ENCODE results near the gene FANCE.

The FANCE gene

DNA sequence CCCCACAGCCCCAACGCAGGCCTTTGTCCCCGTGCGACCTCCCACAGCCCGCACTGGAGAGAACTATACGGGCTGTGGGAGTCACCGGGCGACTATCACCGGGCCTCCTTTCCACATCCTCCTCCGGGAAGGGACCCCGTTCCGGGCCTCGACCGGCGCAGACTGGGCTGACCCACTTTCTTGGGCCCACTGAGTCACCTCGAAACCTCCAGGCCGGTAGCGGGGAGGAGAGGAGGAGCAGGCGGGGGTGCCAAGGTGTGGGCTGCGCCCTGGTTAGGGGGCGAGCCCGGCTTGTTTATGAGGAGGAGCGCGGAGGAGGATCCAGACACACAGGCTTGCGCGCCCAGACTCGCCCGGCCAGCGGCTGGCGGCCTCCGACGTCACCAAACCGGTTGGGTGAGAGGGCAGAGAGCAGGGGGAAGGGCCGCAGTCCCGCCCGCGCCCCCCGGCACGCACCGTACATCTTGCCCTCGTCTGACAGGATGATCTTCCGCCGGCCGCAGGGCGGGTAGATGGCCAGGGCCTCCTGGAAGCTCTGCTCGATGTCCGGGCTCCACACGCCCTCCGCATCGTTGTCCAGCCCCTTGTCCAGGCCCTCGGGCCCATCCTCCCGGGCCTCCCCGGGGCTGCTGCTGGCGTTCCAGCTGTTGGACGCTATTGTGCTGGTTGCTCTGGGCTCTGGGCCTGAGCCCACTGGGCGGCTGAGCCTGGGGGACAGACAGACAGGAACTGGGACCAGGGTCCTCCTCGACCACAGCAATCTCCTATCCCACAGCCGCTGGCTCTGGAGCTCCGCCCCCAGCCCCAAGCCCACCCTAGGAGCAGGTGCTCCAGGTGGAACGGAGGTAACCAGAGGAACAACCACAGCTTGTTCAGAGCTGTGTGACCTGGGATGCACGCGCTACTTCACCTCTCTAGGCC lies 34.1 kb downstream of the FANCE start:
- DNase-seq, result peak; percentile 75 to 96

DNA sequence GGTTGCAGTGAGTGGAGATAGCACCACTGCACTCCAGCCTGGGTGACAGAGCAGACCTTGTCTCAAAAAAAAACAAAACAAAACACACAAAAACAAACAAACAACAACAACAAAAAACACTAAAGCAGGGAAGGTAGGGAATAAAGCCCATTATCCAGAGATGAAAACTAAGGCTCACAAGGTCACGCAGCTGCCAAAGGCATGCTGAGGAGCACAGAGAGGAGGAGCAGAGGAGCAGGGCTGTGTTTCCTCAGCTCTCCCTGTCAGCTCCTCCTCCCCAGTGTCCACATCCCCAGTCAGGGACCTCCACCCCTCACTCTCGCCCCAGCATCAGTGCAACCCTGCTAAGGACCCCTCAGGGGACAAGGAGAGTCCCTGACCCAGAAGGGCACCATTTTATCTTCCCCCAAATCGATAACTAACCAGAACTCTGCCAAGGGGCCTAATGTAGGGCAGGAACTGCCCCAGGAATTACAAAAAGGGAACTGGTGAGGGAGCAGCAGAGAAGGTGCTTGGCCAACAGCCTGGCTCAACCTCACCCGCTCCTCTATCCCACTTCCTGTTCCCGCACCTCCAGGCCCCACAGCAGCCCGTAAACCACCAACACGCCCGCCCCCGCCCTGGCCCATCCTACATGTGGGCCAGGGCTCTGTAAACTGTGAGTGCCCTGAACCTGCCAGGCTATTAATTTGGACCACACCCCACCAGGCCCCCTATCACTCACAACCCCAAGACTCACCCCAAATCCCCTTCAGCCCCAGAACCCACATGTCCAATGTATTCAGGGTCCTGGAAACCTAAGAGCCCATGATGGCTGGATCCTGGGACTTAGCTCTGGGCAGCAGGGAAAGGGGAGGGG lies 35.7 kb downstream of the FANCE start:
- DNase-seq, result peak in 1 of 2 experiments; percentile 67

DNA sequence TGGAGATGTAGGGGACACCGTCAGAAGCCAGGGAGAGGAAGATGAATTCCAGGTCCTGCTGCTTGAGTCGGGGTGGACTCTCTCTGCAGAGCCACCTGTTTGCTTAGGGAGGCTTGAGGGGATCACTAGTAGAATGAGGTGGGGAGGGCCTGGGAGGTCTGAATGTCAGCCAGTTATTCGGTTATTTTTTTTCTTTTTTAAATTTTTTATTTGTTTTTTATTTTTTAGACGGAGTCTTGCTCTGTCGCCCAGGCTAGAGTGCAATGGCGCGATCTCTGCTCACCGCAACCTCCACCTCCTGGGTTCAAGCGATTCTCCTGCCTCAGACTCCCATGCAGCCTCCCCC lies 36.4 kb downstream of the FANCE start:
- DNase-seq, result no peak

DNA sequence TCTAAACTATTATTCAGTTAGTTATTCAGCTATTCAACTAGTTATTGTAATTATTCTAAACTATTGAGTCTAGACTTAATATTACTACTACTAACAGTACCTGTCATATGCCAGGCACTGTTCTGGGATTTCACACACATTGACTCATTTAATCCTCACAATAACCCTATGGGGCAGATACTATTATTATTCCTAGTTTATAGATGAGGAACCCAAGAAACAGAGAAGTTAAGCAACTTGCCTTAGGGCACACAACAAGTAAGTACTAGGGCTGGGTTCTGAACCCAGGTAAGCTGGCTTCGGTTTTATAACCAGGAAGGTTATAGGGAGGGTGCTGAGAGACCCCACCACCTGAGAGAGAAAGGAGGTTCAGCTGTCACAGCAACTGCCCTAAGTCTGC lies 36.9 kb downstream of the FANCE start:
- no peak for DNase-seq

DNA sequence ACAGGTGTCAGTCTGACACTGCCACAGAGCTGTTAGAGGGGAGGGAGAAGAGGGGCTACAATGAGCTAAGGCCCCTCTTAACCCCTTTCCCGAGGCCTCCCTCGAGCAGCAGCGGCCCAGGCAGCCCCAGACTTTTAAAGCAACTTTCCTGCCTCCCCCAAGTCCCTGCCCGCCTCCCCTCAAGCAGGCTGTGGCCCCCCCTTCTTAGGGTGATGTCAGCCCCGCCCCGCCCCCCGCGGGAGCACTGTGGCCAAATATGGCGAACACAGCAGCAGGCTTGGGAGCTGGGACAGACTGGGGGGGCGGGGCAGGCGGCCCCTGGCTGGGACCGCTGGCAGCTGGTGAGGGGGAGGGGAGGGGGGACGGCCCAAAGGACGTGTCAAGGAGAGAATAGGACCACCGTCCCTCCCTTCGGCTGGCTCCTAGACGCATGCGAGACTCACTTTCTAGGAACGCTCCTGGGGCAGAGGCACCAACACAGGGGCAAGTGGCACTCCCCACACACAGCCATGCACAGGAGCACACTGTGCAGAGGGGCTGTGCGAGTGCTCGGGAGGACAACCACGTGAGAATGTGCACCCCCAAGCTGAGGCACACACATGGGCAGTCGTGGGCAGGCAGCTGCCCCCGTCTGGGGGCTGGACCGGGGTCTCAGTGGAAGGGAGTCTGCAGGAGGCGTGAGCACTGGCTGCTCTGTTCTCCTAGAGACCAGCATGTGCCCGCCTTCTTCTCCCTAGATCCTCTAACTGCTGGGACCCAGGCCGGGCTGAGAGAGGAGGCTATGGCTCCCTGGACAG lies 38.1 kb downstream of the FANCE start:
- DNase-seq, result peak in 1 of 2 experiments; percentile 66

DNA sequence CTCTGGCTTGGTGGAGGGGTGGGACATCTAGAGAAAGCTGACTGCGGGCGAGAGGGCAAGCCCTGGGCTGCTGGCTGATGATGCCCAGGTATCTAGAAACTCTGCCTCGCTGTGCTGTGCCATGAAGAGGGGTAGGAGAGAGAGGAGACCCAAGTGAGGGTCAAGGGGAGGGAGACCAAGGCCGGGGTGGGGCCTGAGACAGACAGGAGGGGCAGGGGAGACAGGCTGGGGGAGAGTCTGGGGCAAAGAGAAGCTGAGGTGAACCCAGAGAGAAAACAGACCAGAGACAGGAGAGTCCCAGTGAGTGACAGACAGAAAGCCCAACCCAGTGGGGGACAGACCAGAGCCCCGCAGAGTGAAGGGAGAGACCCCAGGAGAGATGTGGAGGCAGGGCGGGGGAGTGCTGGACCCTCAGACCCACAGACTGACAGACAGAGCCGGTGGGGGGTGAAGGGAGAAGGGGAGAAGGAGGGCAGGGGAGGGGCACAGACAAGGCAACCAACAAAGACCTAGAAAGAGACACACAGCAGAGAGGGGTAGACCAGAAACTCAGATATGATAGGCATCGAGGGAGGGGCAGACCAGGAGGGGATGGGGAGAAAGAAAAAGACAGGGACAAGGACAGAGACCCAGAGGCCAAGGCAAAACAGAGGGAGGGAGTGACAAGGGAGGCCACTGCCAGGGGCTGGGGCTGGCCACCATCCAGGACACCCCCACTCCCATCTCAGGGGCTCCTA lies 38.9 kb downstream of the FANCE start:
- DNase-seq, result no peak

DNA sequence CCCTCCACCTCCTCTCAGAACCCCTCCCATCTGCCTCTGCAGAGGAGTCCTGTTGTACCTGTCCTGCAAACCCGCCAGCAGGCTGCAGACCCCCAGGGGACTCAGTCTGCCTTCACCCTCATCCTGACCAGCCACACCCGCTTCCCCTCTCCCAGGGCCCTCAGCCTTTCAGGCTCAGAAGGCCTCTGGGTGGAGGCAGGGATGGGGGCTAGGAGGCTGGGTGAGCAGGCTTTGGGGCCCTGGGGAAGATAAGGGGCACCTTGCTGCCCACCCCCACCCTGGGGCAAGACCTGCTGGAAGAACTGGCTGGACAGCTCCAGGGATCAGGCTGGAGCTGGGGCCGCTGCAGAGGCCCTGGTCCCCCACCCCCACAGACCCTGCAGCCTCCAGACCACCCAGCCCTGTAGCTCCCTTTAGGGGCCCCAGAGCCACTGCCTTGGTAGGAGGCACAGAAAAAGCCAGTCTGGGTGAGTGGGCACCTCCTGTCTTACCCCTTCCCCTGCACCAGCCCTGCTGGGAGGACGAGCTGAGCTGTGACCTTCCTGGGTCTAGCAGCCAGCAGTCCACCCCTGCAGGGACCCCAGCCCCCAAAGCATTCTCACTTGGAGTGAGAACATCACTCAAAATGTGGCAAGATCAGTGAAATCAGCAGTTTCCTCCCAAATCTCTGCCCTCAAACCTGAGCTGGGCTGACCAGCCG lies 39.6 kb downstream of the FANCE start:
- DNase-seq, result peak in 1 of 2 experiments; percentile 32

DNA sequence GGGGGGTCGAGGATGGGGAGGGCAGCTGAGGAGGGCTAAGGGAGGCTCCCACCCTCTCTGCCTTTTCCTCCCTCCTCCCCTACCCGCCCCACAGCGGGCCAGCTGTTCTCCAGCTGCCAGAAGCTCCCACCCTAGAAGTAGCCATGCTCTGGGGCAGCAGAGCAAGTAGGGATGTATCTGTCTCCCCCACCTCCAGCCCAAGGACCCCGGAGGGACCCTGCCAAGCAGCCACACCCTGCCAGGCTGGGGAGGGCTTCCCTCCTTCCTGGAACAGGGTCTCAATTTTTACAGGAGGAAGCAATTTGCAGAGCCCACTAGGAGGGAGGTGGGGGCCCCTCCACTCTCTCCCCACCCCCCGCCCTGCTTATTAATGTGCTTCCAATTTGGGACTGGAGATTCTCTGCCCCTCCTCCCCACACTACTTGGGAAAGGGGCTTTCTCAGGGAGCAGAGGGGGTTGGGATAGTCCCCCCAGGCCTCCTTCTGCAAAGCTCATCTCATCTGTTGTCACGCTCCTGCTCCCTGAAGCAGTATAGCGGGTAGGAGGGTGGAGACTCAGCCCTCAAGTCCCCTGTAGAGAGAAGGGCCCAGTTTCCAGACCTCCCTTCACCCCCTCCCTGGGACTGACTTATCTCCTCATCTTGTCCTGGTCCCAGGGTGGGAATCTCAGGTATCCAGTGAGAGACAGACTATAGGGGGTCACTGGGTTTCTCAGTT lies 40.3 kb downstream of the FANCE start:
- no peak for DNase-seq

DNA sequence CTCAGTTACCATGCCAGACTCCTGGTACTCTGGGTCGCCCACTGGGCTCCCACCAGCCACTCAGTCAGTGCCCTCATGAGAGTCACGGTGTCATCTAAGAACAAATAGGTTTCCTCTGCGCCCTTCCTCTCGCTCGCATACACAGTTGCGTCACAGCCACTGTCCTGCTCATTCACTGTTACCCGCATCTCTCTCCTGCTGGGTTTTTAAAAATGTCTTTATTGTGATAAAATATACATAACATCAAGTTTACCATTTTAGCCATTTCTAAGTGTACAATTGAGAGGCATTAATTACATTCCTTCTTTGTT lies 40.8 kb downstream of the FANCE start:
- no peak for DNase-seq

DNA sequence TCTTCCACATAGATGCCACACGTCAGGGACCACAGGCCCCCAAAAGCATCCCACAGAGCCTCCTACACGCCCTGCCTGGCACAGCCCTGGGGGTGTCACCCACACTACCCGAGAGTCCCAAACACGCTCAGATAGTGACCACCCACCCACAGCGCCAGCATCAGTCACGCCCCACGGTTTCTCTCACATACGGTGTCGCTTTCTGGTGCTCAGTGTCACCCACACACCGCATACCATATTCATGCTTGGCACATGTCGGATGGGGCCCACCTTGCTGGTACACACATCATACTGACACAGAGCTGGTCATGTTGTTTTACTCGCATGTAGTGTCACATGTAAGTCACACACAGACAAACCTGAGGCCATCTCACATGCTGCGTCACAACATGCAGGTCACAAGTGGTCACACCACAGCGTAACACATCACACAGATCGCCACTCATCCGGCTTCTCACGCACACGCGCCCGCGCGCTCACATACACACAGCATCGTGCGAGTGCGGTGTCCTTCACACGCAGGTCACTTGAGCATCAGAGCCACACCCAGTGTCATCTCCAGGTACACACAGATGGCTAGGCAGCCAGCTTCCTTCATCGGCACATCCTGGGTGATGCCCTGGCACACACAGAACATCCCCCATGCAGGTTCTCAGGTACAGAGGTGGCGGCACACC lies 41.3 kb downstream of the FANCE start:
- DNase-seq, result no peak

DNA sequence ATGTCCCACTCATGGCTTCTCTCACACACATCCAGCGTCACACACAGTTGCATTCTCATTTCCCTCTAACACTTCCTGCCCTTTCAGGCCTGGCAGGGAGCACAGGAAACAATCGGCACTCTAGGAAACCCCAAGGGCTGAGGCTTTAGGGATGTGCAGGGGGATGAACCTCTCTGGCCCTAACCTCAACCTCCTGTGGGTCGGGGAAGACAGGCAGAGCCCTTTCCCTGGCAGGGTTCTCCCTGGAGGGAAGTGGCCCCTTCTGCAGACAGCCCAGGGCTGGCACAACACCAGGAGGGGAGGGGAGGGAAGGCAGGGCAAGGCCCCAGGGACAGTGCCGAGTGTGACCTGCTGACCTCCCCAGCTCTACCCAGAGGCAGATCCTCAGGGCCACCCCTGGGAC lies 42.0 kb downstream of the FANCE start:
- DNase-seq, result no peak

DNA sequence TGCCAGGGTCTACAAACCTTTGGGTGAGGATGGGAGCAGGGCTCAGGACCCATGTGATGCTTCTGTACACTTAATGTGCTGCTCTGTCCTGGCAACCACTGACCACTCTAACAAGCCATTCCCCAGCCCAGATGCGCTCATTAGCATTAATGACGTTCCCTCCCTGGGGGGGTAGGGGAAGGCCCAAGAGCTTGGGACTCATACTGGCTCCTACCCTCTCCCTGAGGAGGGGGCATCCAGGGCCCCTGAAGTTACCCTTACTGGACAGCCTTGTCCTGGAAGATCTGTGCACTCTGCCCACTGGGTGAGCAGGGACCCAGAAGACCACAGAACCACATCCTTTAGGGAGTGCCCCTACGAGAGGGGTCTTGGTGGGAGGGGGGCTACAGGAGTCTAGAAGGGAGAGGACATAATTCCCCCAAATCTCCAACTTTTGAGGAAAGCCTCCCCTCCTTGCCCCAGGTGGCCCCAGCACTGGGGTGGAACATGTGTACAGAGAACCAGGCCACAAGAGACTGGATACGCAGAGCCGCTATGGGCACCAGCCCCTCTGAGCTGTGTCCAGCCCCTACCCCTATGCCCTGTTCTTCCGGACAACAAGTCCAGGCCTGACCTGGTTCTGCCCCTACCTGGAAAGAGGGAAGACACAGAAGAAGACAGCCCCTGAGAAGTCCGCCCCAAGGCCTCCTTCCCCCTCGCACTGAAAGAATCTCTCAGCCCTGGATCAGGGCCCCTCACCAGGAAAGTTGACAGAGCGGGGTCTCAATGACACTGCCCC lies 43.3 kb downstream of the FANCE start:
- no peak for DNase-seq

DNA sequence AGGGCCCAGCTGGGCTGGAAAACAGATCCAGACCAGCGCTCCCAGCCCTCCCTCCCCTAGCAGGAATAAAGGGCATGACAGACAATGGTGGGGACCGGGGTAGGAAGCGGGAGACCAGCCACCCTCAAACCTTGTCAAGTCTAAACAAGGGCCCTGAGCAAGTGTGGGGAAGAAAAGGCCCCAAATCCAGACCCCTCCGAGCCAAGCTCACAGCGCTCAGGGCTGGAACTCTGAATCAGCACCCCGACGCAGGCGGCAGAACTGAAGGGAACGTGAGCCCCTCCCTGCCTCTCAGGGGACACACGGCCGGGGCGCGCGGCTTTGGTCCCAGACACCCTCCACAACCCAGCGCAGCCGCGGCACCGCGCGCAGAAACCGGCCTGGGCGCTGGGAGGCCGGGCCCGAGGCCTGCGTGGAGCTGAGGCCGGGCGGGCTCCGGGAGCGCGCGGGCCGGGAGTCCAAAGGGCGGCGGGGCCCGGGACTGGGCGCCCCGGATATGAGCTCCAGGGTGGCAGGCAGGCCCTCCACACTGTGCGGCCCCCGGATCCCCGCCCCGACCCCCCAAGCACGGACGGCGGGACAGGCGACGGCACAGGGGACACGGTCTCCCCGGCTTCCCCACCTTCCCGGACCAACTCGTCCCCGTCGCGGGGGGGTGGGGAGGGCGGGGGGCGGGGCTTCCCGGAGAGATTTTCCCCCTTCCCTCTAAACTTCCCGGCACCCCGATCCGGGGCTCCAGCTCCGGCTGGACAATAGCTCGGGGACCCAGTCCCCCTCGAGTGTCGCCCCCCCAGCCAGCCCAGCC lies 44.1 kb downstream of the FANCE start:
- peak in 1 of 2 experiments; percentile 67 for DNase-seq

DNA sequence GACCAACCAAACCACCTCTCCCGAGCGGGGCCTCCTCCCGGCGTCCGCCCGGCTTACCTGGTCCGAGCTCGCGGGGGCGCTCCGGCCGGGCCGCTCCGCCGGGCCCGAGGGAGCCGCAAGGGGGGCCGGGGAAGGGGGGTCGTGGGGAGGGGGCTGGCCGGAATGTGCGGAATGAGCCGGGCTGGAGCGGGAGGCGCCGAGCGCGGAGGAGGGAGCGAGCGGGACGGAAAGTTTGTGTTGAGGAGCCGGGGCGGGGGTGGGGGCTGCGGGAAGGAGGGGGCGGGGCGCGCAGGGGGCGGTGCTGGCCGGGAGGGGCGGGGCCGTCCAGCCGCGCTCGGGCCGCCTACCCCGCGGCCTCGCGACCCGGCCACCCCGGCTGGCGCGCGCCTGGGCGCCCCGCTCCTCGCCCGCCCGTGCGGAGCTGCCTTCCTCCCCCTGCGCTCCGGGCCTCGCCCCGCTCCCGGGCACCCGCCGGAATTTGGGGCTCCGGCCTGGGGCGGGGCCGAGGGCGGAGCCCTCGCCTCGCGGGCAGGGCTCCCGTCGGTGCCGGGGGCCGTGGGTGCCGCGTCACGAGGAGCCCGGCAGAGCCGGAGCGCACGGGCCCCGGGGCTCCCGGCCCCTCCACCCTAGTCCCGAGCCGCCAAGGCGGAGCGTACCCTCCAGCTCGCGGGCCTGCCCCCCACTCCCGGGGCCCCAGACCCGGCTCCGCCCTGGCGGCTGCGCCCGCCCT lies 44.9 kb downstream of the FANCE start, which contains the start of gene TEAD3:
Gene TEAD3 (minus strand): TSS at position 239 of the 730 bp plus-strand sequence.
- peak in 1 of 2 experiments; percentile 69 for DNase-seq

DNA sequence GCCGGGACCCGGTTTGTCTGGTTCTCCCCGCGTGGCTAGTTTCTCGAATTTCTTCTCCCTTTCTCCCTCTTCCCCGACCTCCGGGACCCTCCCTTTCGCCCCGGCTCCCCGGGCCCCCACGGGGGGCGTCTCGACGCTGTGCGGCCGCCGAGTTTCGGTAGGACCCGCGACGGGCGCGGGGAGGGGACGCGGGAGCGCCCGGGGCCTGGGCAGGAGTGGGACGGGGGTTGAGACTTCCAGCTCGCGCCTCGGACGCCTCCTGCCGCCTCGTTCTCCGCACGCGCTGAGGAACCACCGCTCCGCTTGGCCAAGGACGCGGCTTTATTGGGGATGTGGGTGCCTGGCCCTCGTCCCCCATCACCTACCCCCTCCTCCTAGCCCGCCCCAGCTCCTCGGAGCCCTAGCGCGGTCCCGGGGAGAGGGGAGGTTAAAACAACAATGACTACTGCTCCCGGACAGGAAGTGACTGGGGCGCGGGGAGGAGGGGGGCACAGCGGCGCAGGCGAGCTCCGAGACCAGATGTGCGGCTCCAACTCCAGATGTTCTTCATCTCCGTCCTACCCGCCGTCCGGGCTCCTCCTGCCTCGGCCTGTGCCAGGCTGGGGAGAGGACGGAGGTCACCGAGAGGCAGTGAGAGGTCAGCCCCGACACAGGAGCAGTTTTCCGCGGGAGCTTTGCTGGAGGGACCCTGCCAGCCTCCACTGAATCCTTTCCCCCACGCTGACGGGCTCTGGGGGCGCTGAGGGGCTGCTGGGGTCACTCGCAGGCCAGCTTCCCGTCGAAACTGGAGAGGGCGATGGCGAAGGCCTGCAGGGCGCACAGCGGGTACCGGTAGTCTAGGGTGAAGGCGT lies 45.7 kb downstream of the FANCE start:
- DNase-seq, result peak in 1 of 2 experiments; percentile 65

DNA sequence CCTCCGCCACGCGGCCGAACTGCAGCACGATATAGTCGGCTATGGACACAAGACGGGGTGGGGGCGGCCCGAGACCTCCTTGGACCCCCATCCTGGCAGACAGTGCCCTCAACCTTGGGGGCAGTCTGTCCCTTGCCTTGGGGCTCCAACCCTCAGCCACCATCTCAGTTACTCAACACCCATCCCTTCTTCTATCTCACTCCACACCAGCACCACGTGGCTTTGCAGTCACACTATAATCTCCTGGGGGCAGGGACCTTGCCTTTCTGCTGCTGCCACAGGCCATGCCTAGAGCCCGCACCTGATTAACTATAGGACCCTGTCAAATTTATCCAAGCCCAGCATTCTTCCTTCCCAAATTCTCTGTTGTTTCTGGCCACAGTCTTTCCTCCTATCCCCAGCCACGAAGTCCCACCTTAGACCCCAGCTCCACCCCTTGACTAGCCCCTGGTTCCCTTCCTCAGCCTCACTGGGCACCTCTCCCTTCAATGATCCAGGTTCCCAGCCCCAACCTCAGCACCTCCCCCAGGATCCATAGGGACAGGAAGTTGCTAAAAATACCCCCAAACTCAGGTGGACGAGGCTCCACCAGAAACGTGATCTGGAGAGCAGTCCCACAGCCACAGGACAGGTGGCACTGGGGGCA lies 46.4 kb downstream of the FANCE start:
- DNase-seq, result no peak

All from NCI-H526 (cell line).